GM12878 (cell line): ENCODE measurements around the gene LCN12. TPM values are rescaled to one million over a fixed set of nuclear protein-coding genes. Genes with fewer than 3 reads are reported as not detected.

Experiments used
- ATAC-seq: fragments of 200-7000 bp; cut with Tn5 transposase; 3 replicates; pipeline ENCODE4 v1.9.1; 2020; ENCODE audit warnings: mild to moderate bottlenecking, moderate library complexity
- BruUV-seq: library from RNA; stranded (reverse); fragments of 400-500 nt; replicated peaks from 2 replicates; lab custom pipeline; 2021; lab: Mats Ljungman, UMichigan
- CTCF ChIA-PET: fragments of 300-600 bp; sonication (Branson Sonifier 250); formaldehyde crosslinking; extraction: SDS; loops from one replicate; lab custom pipeline; 2021; ENCODE audit warnings: inconsistent platforms; lab: Yijun Ruan, JAX
- POLR2A ChIA-PET: fragments of 350-600 bp; formaldehyde crosslinking; extraction: SDS; loops from one replicate; lab custom pipeline; 2021; ENCODE audit warnings: inconsistent platforms; lab: Charles Lee
- RAD21 ChIA-PET: fragments of 300-600 bp; sonication (Branson Sonifier 250); formaldehyde crosslinking; loops from one replicate; lab custom pipeline; 2023; ENCODE audit warnings: antibody characterized with exemption; ENCODE audit not compliant: unreplicated experiment; lab: Charles Lee
- SMC1A ChIA-PET: fragments of 300-600 bp; sonication (Branson Sonifier 250); formaldehyde crosslinking; loops from one replicate; lab custom pipeline; 2023; ENCODE audit not compliant: unreplicated experiment, uncharacterized antibody; lab: Charles Lee
- DNase-seq: peaks from one replicate; pipeline ENCODE4 v3.0.0-alpha.2; 2011; ENCODE audit warnings: low read depth, low spot score
- FAIRE-seq: peaks from 3 replicates; lab custom pipeline; 2011; peaks lifted over from hg19 to GRCh38; lab: Jason Lieb, UNC
- H2AFZ ChIP-seq: 2 replicates; pipeline ENCODE4 v1.6.0; 2011; ENCODE audit warnings: low read depth, low read length, control low read depth; ENCODE audit not compliant: control insufficient read depth
- H3K27ac ChIP-seq: 2 replicates; pipeline ENCODE4 v1.5.1; 2011; ENCODE audit warnings: control low read depth; ENCODE audit not compliant: control insufficient read depth, insufficient read depth
- H3K27me3 ChIP-seq, 2 experiments: replicated peaks in 1 of 2; 2 replicates each; pipeline versions ENCODE4 v1.6.0 to v1.6.1; 2011; ENCODE audit warnings: low read length in 1 of 2; ENCODE audit not compliant: control insufficient read depth in 2 of 2, insufficient read depth in 2 of 2
- H3K36me3 ChIP-seq, 2 experiments: 2 replicates each; pipeline ENCODE4 v1.5.1; 2011; ENCODE audit warnings: low read length in 1 of 2; ENCODE audit not compliant: control insufficient read depth in 2 of 2, insufficient read depth in 2 of 2
- H3K4me1 ChIP-seq: 2 replicates; pipeline ENCODE4 v1.6.1; 2011; ENCODE audit warnings: mild to moderate bottlenecking, low read length, moderate library complexity, mixed read lengths; ENCODE audit not compliant: control insufficient read depth, insufficient read depth
- H3K4me2 ChIP-seq: 2 replicates; pipeline ENCODE4 v1.6.0; 2011; ENCODE audit warnings: control low read depth; ENCODE audit not compliant: control insufficient read depth, insufficient read depth
- H3K4me3 ChIP-seq: fragments of 200-600 bp; sonication (generic); 2 replicates; pipeline ENCODE4 v1.5.1; 2016
- H3K79me2 ChIP-seq: 2 replicates; pipeline ENCODE4 v1.6.0; 2011; ENCODE audit warnings: low read length; ENCODE audit not compliant: control insufficient read depth, insufficient read depth
- H3K9ac ChIP-seq: 2 replicates; pipeline ENCODE4 v1.8.0; 2011; ENCODE audit warnings: low read length, control low read depth, mixed read lengths; ENCODE audit not compliant: control insufficient read depth, insufficient read depth
- H3K9me3 ChIP-seq: replicated peaks from 3 replicates; pipeline ENCODE4 v1.5.1; 2011; ENCODE audit warnings: mild to moderate bottlenecking, low read length; ENCODE audit not compliant: control insufficient read depth, insufficient read depth
- H4K20me1 ChIP-seq: 2 replicates; pipeline ENCODE4 v1.6.0; 2011; ENCODE audit not compliant: control insufficient read depth, insufficient read depth
- BACH1 ChIP-seq: fragments of 450-650 bp; IDR thresholded peaks from 2 replicates; pipeline ENCODE4 v1.6.1; 2017; ENCODE audit warnings: mild to moderate bottlenecking, borderline replicate concordance
- CBFB ChIP-seq: IDR thresholded peaks from 2 replicates; pipeline ENCODE4 v1.6.1; 2016; ENCODE audit warnings: antibody characterized with exemption, low read depth
- CEBPZ ChIP-seq: fragments of 150-350 bp; IDR thresholded peaks from 2 replicates; pipeline ENCODE4 v1.6.1; 2016; ENCODE audit warnings: low read depth, low read length
- EZH2 ChIP-seq: IDR thresholded peaks from 2 replicates; pipeline ENCODE4 v1.6.1; 2012; ENCODE audit warnings: low read depth, mild to moderate bottlenecking, control low read depth, inconsistent platforms, low read length, borderline replicate concordance; ENCODE audit not compliant: control insufficient read depth
- FOXM1 ChIP-seq: IDR thresholded peaks from 2 replicates; pipeline ENCODE4 v1.6.1; 2012; ENCODE audit warnings: low read depth, mild to moderate bottlenecking, inconsistent platforms, low read length, moderate library complexity
- HDAC6 ChIP-seq: fragments of 200-600 bp; sonication (generic); IDR thresholded peaks from one replicate; pipeline ENCODE4 v1.8.0; 2017; ENCODE audit warnings: antibody characterized with exemption; ENCODE audit not compliant: unreplicated experiment
- MEF2B ChIP-seq: fragments of 450-650 bp; IDR thresholded peaks from 2 replicates; pipeline ENCODE4 v1.6.1; 2018; ENCODE audit warnings: mild to moderate bottlenecking, moderate library complexity; ENCODE audit not compliant: partially characterized antibody, poor library complexity, severe bottlenecking
- MTA3 ChIP-seq: IDR thresholded peaks from 2 replicates; pipeline ENCODE4 v1.6.1; 2012; ENCODE audit warnings: low read length, inconsistent platforms, borderline replicate concordance
- NBN ChIP-seq: fragments of 450-650 bp; IDR thresholded peaks from 2 replicates; pipeline ENCODE4 v1.6.1; 2016
- PKNOX1 ChIP-seq: fragments of 450-650 bp; IDR thresholded peaks from 2 replicates; pipeline ENCODE4 v1.6.1; 2016; ENCODE audit warnings: mild to moderate bottlenecking
- STAT1 ChIP-seq: fragments of 450-650 bp; conservative IDR thresholded peaks from 2 replicates; pipeline ENCODE4 v1.6.1; 2014; ENCODE audit warnings: antibody characterized with exemption, mild to moderate bottlenecking
- SUPT20H ChIP-seq: IDR thresholded peaks from 2 replicates; pipeline ENCODE4 v1.6.1; 2011; ENCODE audit warnings: low read depth, mild to moderate bottlenecking, low read length, moderate library complexity, borderline replicate concordance; ENCODE audit not compliant: control insufficient read depth
- ZNF207 ChIP-seq: fragments of 450-650 bp; IDR thresholded peaks from 2 replicates; pipeline ENCODE4 v1.6.1; 2014; ENCODE audit warnings: antibody characterized with exemption, mild to moderate bottlenecking, borderline replicate concordance
- WGBS: methylation state at CpG from one replicate; pipeline ENCODE4 v1.1.6; 2016; ENCODE audit warnings: low lambda C conversion rate; ENCODE audit not compliant: insufficient replicate concordance, insufficient coverage; ENCODE audit errors: missing lambda C conversion rate; 5-methylcytosine and 5-hydroxymethylcytosine counted together
- in situ Hi-C: fragments of 300-500 bp; cut with MboI; formaldehyde crosslinking; loops from 9 replicates; pipeline ENCODE4 v1.14.3; 2018; ENCODE audit warnings: mixed read lengths
- intact Hi-C: fragments of 100-400 bp; cut with micrococcal nuclease; formaldehyde crosslinking; loops from one replicate; pipeline ENCODE4 v1.14.2; 2022; ENCODE audit not compliant: unreplicated experiment
- polyA plus RNA-seq, 11 experiments: library from polyadenylated mRNA; depleted of rRNA in 4 of 11; unstranded in 6 of 11; stranded (reverse) in 5 of 11; fragments of >200 nt; fragmentation: Nextera tagmentation in 4 of 11; fragmentation: Illumina TruSeq in 1 of 11; extraction: Ambion mirVana in 4 of 11; extraction: Trizol in 1 of 11; gene quantifications; 1 replicate in 1 of 11; 2 replicates in 10 of 11; pipeline versions ENCODE4 v1.2.1 to v1.2.3, GENCODE V29; 2011 to 2016; ENCODE audit warnings: inconsistent platforms in 2 of 11, missing spikeins in 2 of 11, low read depth in 1 of 11
- total RNA-seq, 4 experiments: library from RNA; depleted of rRNA in 3 of 4; stranded (reverse); fragments of >200 nt in 3 of 4; fragmentation: Illumina TruSeq in 1 of 4; extraction: Trizol in 1 of 4; gene quantifications; 2 replicates each; pipeline versions ENCODE4 v1.2.1 to v1.2.3, GENCODE V29; 2013 to 2021
- TF ChIP-seq, protein P1 (sequence below): fragments of 450-650 bp; IDR thresholded peaks from 2 replicates; pipeline ENCODE4 v1.6.1; 2017; ENCODE audit warnings: low read depth, mild to moderate bottlenecking, moderate library complexity

The LCN12 gene
- total and polyA plus RNA-seq, 10 of the 15 experiments (the other 5 are each of a cell fraction or from before 2014, with no cell fraction given): 0.06 to 0.64 (median 0.40) TPM; not detected in 3

DNA sequence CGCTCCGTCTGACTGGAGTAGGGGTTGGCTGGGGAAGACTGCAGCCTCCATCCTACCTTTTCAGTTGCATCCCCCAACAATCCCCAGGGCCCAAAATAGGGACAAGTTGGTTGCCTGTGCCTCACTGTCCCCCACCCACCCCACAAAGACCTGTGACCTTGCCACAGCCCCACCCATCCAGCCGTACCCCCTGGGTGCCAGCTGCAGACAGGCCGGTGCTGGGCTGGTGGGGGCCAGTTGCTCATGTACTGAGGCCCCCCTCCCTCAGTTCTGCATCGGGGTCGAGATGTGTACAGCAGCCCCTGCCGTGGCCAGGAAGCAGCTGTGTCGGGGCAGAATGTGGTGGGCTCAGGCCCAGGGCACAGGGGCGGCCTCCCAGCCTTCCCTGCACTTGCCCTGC is 31.1 kb downstream of the LCN12 start (continued):
- TF ChIP-seq CEBPZ (no peak), MTA3 (no peak), ZNF207 (no peak), HDAC6 (no peak), BACH1 (no peak), SUPT20H (no peak)
- TF ChIP-seq, protein P1, sequence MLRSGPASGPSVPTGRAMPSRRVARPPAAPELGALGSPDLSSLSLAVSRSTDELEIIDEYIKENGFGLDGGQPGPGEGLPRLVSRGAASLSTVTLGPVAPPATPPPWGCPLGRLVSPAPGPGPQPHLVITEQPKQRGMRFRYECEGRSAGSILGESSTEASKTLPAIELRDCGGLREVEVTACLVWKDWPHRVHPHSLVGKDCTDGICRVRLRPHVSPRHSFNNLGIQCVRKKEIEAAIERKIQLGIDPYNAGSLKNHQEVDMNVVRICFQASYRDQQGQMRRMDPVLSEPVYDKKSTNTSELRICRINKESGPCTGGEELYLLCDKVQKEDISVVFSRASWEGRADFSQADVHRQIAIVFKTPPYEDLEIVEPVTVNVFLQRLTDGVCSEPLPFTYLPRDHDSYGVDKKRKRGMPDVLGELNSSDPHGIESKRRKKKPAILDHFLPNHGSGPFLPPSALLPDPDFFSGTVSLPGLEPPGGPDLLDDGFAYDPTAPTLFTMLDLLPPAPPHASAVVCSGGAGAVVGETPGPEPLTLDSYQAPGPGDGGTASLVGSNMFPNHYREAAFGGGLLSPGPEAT: no peak

- Histone ChIP-seq H3K27me3 (peaks cover 5 to 6% of the 10 kb centered on the region in 2 experiments), H3K79me2 (no peaks in the 10 kb centered on the region), H3K4me2 (no peak overlapping the region), H3K4me3 (no peak overlapping the region), H3K36me3 (no peaks in the 10 kb centered on the region), H3K9me3 (no peaks in the 10 kb centered on the region), H3K9ac (no peak overlapping the region), H3K27ac (no peak overlapping the region), H3K4me1 (no peaks in the 10 kb centered on the region), H4K20me1 (peaks cover 3% of the 10 kb centered on the region; the same call in 1 of the 2 replicates), H2AFZ (no peak overlapping the region)
- BruUV-seq: no TSS peak
- no peak for FAIRE-seq
- whole genome bisulfite sequencing: 26% methylated on average over 11 of the region's 11 CpGs
- in situ Hi-C loops (no loop called here), intact Hi-C loops (no loop called here)
- POLR2A ChIA-PET: no interaction called here
- CTCF ChIA-PET: no interaction called here
- ATAC-seq: no peak
- DNase-seq: no peak
- RAD21 ChIA-PET: no interaction called here
- SMC1A ChIA-PET: no interaction called here
- no peak for TF ChIP-seq CBFB
- TF ChIP-seq MEF2B: no peak
- TF ChIP-seq NBN: no peak
- TF ChIP-seq HDAC6: no peak
- no peak for TF ChIP-seq STAT1
- TF ChIP-seq EZH2: no peak
- TF ChIP-seq PKNOX1: no peak
- no peak for TF ChIP-seq FOXM1
These were observed 31.7 kb downstream of the LCN12 start for GRCh38 chr9:136983656-136984314.
